COLO668 (cell line): Measurements from ENCODE around the gene FBXO41.

Experiments used
- DNase-seq: peaks from one replicate; lab custom pipeline; 2025; ENCODE audit not compliant: unreplicated experiment; lab: John Stamatoyannopoulos, UW

The FBXO41 gene

GRCh38 chr2:73284296-73285158 is at the start of gene FBXO41:
FBXO41 (minus strand) TSS chr2:73284478; CDS start chr2:73269630, 14,848 bp downstream.
- DNase-seq, result peak; percentile 70

- no peak for DNase-seq
These were observed 49.8 kb upstream of the FBXO41 start for GRCh38 chr2:73334045-73334444.

GRCh38 chr2:73333564-73333963 is 49.3 kb upstream of the FBXO41 start:
- peak; percentile 63 for DNase-seq

- no peak for DNase-seq
These were observed 39.9 kb upstream of the FBXO41 start for GRCh38 chr2:73324126-73324725.

- DNase-seq, result no peak
These were observed 39.3 kb upstream of the FBXO41 start for GRCh38 chr2:73323551-73323950.

- DNase-seq, result no peak
These were observed 30.2 kb upstream of the FBXO41 start for GRCh38 chr2:73314441-73314840.

GRCh38 chr2:73307720-73308119 is 23.4 kb upstream of the FBXO41 start:
- DNase-seq, result no peak

- no peak for DNase-seq
These were observed 17.4 kb upstream of the FBXO41 start for GRCh38 chr2:73301636-73302035.

- DNase-seq, result no peak
These were observed 16.6 kb upstream of the FBXO41 start for GRCh38 chr2:73300926-73301325.

- DNase-seq, result no peak
These were observed 13.3 kb upstream of the FBXO41 start for GRCh38 chr2:73297586-73297985.

- DNase-seq, result peak; percentile 52
These were observed 12.9 kb upstream of the FBXO41 start for GRCh38 chr2:73297151-73297559.

- no peak for DNase-seq
These were observed 11.6 kb upstream of the FBXO41 start for GRCh38 chr2:73295751-73296400.

- DNase-seq, result no peak
These were observed 10.0 kb upstream of the FBXO41 start for GRCh38 chr2:73294239-73294638.

GRCh38 chr2:73293534-73294171 is 9.4 kb upstream of the FBXO41 start, which contains the start of gene EGR4:
EGR4 (minus strand) TSS chr2:73293548; CDS start chr2:73293317, 231 bp downstream.
- peak; percentile 94 for DNase-seq

GRCh38 chr2:73292906-73293533 is 8.7 kb upstream of the FBXO41 start:
- peak; percentile 53 for DNase-seq

GRCh38 chr2:73292316-73292905 is 8.1 kb upstream of the FBXO41 start:
- DNase-seq, result peak; percentile 35

- peak; percentile 35 for DNase-seq
These were observed 7.4 kb upstream of the FBXO41 start for GRCh38 chr2:73291461-73292315.

- no peak for DNase-seq
These were observed 6.8 kb upstream of the FBXO41 start for GRCh38 chr2:73291093-73291460.

- peak; percentile 59 for DNase-seq
These were observed 6.0 kb upstream of the FBXO41 start for GRCh38 chr2:73290049-73290839.
